Sigmoid colon (tissue), 7 donors: Measurements from ENCODE around the gene POFUT1. TPM values are rescaled to one million over a fixed set of nuclear protein-coding genes. Genes with fewer than 3 reads are reported as not detected.

Experiments used
- DNase-seq: peaks from one replicate; pipeline ENCODE4 v3.0.0-alpha.2; 2019
- H3K27ac ChIP-seq, 4 donors: fragments of 200-600 bp; sonication (generic); one replicate each; pipeline ENCODE4 v1.5.1; 2016 to 2019; ENCODE audit warnings: mild to moderate bottlenecking in 1 of 4
- H3K27me3 ChIP-seq, 3 donors: fragments of 200-600 bp; sonication (generic); one replicate each; pipeline ENCODE4 v1.5.1; 2019; ENCODE audit warnings: mild to moderate bottlenecking in 1 of 3
- H3K36me3 ChIP-seq, 4 donors: fragments of 200-600 bp; sonication (generic); one replicate each; pipeline ENCODE4 v1.5.1; 2016 to 2019
- H3K4me1 ChIP-seq, 4 donors: fragments of 200-600 bp; sonication (generic); one replicate each; pipeline ENCODE4 v1.5.1; 2017 to 2019
- H3K4me3 ChIP-seq, 4 donors: fragments of 200-600 bp; sonication (generic); one replicate each; pipeline ENCODE4 v1.5.1; 2017 to 2019; ENCODE audit warnings: mild to moderate bottlenecking in 2 of 4, moderate library complexity in 1 of 4
- H3K9me3 ChIP-seq, 4 donors: fragments of 200-600 bp in 3 of 4; sonication (generic) in 3 of 4; one replicate each; pipeline versions ENCODE4 v1.5.1 to v1.6.1; 2013 to 2019
- EP300 ChIP-seq, 4 donors: sonication (generic); formaldehyde crosslinking; IDR thresholded peaks; one replicate each; pipeline ENCODE4 v1.6.1; 2017; ENCODE audit warnings: antibody characterized with exemption in 4 of 4
- POLR2A ChIP-seq, 2 donors: fragments of 450-650 bp; IDR thresholded peaks; one replicate each; pipeline ENCODE4 v1.6.1; 2016; ENCODE audit warnings: antibody characterized with exemption in 2 of 2, mild to moderate bottlenecking in 2 of 2, moderate library complexity in 2 of 2
- POLR2AphosphoS5 ChIP-seq, 4 donors: sonication (generic); formaldehyde crosslinking; IDR thresholded peaks; one replicate each; pipeline ENCODE4 v1.6.1; 2017; ENCODE audit warnings: antibody characterized with exemption in 4 of 4
- WGBS, 2 donors: extraction: QIAGEN DNeasy Blood & Tissue Kit; methylation state at CpG; one replicate each; pipeline ENCODE4 v1.1.7; 2013; 5-methylcytosine and 5-hydroxymethylcytosine counted together
- intact Hi-C: fragments of 100-400 bp; cut with DNase I; formaldehyde crosslinking; loops from one replicate; pipeline ENCODE4 v1.15.1; 2023
- polyA plus RNA-seq, 3 donors: library from polyadenylated mRNA; stranded (reverse); fragments of 200-250 nt; gene quantifications; one replicate each; pipeline ENCODE4 v1.2.3, GENCODE V29; 2013
- total RNA-seq, 4 donors: library from RNA; depleted of rRNA; stranded (reverse); fragments of >200 nt; gene quantifications; one replicate each; pipeline ENCODE4 v1.1.0, GENCODE V29; 2016
- TF ChIP-seq, protein P1 (sequence below), 4 experiments: fragments of 450-650 bp in 3 of 4; fragments of 200-600 bp in 1 of 4; IDR thresholded peaks; one replicate each; pipeline ENCODE4 v1.5.1; 2016 to 2019; ENCODE audit warnings: antibody characterized with exemption in 4 of 4, mild to moderate bottlenecking in 3 of 4, moderate library complexity in 2 of 4
- donor health status: healthy with polysubstance abuse.
- donor health status: Bipolar disorder and iron deficiency.
- donor health status: healthy.

POFUT1 gene
- total and polyA plus RNA-seq, 7 donors = 7.2 to 31.6 (median 25.3) TPM

DNA sequence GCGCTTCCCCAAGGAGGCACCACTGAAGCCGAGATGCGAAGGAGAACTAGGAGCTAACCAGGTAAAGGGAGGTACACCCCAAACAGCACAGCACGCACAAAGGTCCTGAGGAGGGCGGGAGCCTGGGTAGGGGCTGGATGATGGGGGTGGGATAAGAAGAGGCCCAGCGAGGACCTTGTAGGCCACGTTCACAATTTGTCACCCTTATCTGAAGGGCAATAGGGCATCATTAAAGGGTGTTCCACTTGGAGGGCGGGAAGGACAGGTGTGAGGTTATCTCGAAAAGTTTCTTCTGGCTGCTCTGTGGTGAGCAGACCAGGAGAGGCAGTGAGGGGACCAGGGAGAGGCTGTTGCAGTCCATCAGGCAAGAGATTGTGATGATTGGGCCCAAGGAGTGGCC, 25.6 kb downstream of the POFUT1 start:
- no peak for DNase-seq
- H3K27me3 ChIP-seq = no peaks in the 10 kb centered on the region
- intact Hi-C loops = no loop called here
- no peak overlapping the region for H3K27ac ChIP-seq
- no peaks in the 10 kb centered on the region for H3K4me1 ChIP-seq
- no peak overlapping the region for H3K4me3 ChIP-seq
- TF ChIP-seq EP300 (IDR thresholded peaks at IDR 0.05) = no peak
- WGBS, 2 donors = 81 to 92% methylated on average over 9 of the region's 9 CpGs
- no peaks in the 10 kb centered on the region for H3K9me3 ChIP-seq
- peaks cover 4 to 79% (median 44%) of the 10 kb centered on the region in 4 donors for H3K36me3 ChIP-seq

GRCh38 chr20:32234135-32234808, 26.6 kb downstream of the POFUT1 start:
- Histone ChIP-seq H3K27me3 (no peaks in the 10 kb centered on the region), H3K9me3 (no peaks in the 10 kb centered on the region), H3K4me1 (no peaks in the 10 kb centered on the region), H3K36me3 (peaks cover 0 to 69% (median 35%) of the 10 kb centered on the region in 4 donors), H3K4me3 (no peak overlapping the region), H3K27ac (no peak overlapping the region)
- 91 to 94% methylated on average over 13 of the region's 13 CpGs for WGBS, 2 donors
- TF ChIP-seq POLR2A (IDR thresholded peaks at IDR 0.05) (no peak), POLR2AphosphoS5 (IDR thresholded peaks at IDR 0.05) (no peak), EP300 (IDR thresholded peaks at IDR 0.05) (no peak)
- TF ChIP-seq, protein P1, sequence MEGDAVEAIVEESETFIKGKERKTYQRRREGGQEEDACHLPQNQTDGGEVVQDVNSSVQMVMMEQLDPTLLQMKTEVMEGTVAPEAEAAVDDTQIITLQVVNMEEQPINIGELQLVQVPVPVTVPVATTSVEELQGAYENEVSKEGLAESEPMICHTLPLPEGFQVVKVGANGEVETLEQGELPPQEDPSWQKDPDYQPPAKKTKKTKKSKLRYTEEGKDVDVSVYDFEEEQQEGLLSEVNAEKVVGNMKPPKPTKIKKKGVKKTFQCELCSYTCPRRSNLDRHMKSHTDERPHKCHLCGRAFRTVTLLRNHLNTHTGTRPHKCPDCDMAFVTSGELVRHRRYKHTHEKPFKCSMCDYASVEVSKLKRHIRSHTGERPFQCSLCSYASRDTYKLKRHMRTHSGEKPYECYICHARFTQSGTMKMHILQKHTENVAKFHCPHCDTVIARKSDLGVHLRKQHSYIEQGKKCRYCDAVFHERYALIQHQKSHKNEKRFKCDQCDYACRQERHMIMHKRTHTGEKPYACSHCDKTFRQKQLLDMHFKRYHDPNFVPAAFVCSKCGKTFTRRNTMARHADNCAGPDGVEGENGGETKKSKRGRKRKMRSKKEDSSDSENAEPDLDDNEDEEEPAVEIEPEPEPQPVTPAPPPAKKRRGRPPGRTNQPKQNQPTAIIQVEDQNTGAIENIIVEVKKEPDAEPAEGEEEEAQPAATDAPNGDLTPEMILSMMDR (IDR thresholded peaks at IDR 0.05) = no peak
- intact Hi-C loops = no loop called here
- no peak for DNase-seq

DNA sequence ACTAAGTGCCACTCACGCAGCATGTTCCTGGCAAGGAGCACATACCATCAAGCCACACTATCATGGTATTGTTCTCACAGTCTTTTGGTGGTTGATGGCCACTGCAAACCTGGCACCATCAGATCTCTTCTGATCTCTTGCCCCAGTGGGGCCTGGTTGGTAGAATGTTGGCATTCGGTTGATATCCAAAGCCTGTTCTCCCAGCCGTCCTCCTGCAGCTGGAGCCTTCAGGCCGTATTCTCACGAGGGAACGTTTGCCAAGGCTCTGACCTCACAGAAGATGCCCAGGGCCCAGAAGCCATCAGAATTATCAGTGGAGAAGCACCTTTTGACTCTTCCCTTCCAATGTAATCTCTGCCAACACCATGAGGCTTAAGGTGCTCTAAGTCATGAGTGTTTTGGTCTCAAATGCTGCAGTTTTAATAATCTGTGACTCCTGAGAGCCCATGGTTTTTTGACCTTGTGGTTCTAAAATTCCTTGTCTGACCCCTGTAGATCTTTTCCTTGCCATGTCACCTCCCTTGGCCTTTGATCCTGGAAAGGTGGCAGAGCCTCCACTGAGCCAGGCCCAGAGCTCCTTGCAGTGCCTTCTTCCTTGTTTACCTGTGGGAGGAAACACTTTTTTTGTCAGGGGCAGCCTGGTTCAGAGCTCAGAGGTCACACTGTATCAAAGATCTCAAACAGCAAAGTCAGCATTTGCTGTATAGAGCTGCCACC, 27.8 kb downstream of the POFUT1 start:
- intact Hi-C loops = no loop called here
- no peak overlapping the region for H3K4me3 ChIP-seq
- TF ChIP-seq POLR2AphosphoS5 (IDR thresholded peaks at IDR 0.05) (no peak), POLR2A (IDR thresholded peaks at IDR 0.05) (no peak), EP300 (IDR thresholded peaks at IDR 0.05) (no peak)
- TF ChIP-seq, protein P1 (IDR thresholded peaks at IDR 0.05) = no peak
- no peaks in the 10 kb centered on the region for H3K27me3 ChIP-seq
- H3K36me3 ChIP-seq = peaks cover 0 to 58% (median 35%) of the 10 kb centered on the region in 4 donors
- no peak for DNase-seq
- H3K27ac ChIP-seq = no peak overlapping the region
- 66 to 86% methylated on average over 6 of the region's 6 CpGs for WGBS, 2 donors
- H3K4me1 ChIP-seq = no peaks in the 10 kb centered on the region
- H3K9me3 ChIP-seq = no peaks in the 10 kb centered on the region

DNA sequence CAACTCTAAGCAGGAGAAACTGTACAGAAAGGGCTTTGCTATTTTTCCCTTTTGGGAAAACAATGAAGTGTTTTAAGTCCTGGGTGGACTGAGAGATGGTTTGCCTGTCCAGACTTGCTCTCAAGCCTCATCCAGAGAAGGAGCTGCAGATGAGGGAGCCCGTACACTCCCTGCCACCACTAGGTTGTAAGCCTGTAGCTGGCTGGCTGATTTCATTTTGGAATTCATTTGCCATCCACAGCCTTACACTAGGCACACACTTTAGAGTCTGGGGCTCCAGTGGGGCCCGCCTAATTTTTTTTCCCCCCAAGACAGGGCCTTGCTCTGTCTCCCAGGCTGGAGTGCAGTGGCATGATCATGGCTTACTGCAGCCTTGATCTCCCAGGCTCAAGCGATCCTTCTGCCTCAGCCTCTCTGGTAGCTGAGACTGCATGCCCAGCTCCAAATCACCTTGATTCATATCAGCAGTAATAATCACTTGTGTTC, 28.4 kb downstream of the POFUT1 start:
- peaks cover 0 to 52% (median 31%) of the 10 kb centered on the region in 4 donors for H3K36me3 ChIP-seq
- intact Hi-C loops = no loop called here
- 70 to 90% methylated on average over 3 of the region's 3 CpGs for WGBS, 2 donors

DNA sequence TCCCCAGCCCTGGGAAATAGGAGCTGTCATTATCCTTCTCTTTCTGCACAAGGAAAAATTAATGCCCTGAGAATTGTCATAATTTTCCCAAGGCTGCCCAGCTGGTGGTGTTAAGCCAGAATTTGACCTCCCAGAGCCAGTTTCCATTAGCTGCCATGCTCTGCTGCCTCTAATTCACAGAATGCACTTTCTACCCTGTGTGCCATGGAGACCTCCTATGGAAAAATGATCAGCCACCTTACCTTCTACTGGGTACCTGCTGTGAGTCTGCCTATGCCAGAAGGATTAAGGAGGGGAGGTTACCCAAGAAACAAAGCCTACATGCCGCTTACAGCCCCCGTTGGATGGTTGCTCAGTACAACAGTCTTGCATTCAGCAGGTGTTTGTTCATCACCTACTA, 29.1 kb downstream of the POFUT1 start:
- H3K36me3 ChIP-seq = peaks cover 0 to 45% (median 26%) of the 10 kb centered on the region in 4 donors

More for the DNA sequence above, 28.4 kb downstream of the POFUT1 start:
- Histone ChIP-seq H3K27me3 (no peaks in the 10 kb centered on the region), H3K4me3 (no peak overlapping the region), H3K4me1 (no peaks in the 10 kb centered on the region), H3K9me3 (no peaks in the 10 kb centered on the region), H3K27ac (no peak overlapping the region)
- TF ChIP-seq POLR2A (IDR thresholded peaks at IDR 0.05) = no peak
- TF ChIP-seq, protein P1 (IDR thresholded peaks at IDR 0.05) = no peak
- DNase-seq = no peak

More for the DNA sequence above, 29.1 kb downstream of the POFUT1 start:
- WGBS, 2 donors = 93 to 96% methylated on average over 2 of the region's 2 CpGs
- DNase-seq = no peak
- H3K27ac ChIP-seq = no peak overlapping the region
- intact Hi-C loops = no loop called here
- TF ChIP-seq POLR2AphosphoS5 (IDR thresholded peaks at IDR 0.05) = no peak
- TF ChIP-seq, protein P1 (IDR thresholded peaks at IDR 0.05) = no peak
- TF ChIP-seq EP300 (IDR thresholded peaks at IDR 0.05) = no peak
- TF ChIP-seq POLR2A (IDR thresholded peaks at IDR 0.05) = no peak
- H3K9me3 ChIP-seq = no peaks in the 10 kb centered on the region
- no peak overlapping the region for H3K4me3 ChIP-seq
- H3K4me1 ChIP-seq = no peaks in the 10 kb centered on the region
- no peaks in the 10 kb centered on the region for H3K27me3 ChIP-seq
